HepG2 (cell line): ENCODE measurements around the gene NDUFB3. TPM values are rescaled to one million over a fixed set of nuclear protein-coding genes. Genes with fewer than 3 reads are reported as not detected.
"Not testable (repeated sequence)": the region's sequence is repeated elsewhere in the genome, so short reads cannot be mapped to it uniquely, and the experiment has no call there.

Source experiments
- ATAC-seq: fragments of 200-7000 bp; cut with Tn5 transposase; 3 replicates; pipeline ENCODE4 v1.9.1; 2020; ENCODE audit warnings: mild to moderate bottlenecking, moderate library complexity
- BruUV-seq: library from RNA; stranded (reverse); fragments of 400-500 nt; replicated peaks from 2 replicates; lab custom pipeline; 2021; lab: Mats Ljungman, UMichigan
- CTCF ChIA-PET: fragments of 300-600 bp; formaldehyde crosslinking; extraction: SDS; loops from one replicate; lab custom pipeline; 2021; ENCODE audit warnings: low total read pairs, inconsistent platforms, low intra/inter-chr PET ratio; lab: Yijun Ruan, JAX
- POLR2A ChIA-PET: fragments of 350-600 bp; sonication (Branson Sonifier 250); formaldehyde crosslinking; loops from one replicate; lab custom pipeline; 2020; ENCODE audit warnings: antibody characterized with exemption, inconsistent platforms; lab: Yijun Ruan, JAX
- DNase-seq: peaks from one replicate; pipeline ENCODE4 v3.0.0-alpha.2; 2015; ENCODE audit warnings: low spot score
- FAIRE-seq: peaks from 3 replicates; lab custom pipeline; 2011; peaks lifted over from hg19 to GRCh38; lab: Jason Lieb, UNC
- H2AFZ ChIP-seq: one replicate; pipeline ENCODE4 v1.6.1; 2011; ENCODE audit warnings: low read length, inconsistent platforms
- H3K27ac ChIP-seq: fragments of 300-600 bp; 3 replicates; pipeline ENCODE4 v1.8.0; 2011; ENCODE audit warnings: mixed run types, mild to moderate bottlenecking, mixed read lengths, low read length, inconsistent platforms; ENCODE audit not compliant: insufficient read depth; ENCODE audit errors: extremely low read length
- H3K27me3 ChIP-seq, 2 experiments: fragments of 200-600 bp in 1 of 2; 2 replicates in 1 of 2; 3 replicates in 1 of 2; pipeline versions ENCODE4 v1.6.0 to v1.8.0; 2011; ENCODE audit warnings: low read length in 2 of 2, mild to moderate bottlenecking in 2 of 2, moderate library complexity in 2 of 2, inconsistent platforms in 1 of 2; ENCODE audit not compliant: insufficient read depth in 2 of 2, control insufficient read depth in 1 of 2
- H3K36me3 ChIP-seq, 2 experiments: fragments of 200-600 bp in 1 of 2; replicated peaks in 1 of 2; 2 replicates in 1 of 2; 3 replicates in 1 of 2; pipeline versions ENCODE4 v1.5.1 to v1.8.0; 2011; ENCODE audit warnings: low read length in 2 of 2, inconsistent platforms in 1 of 2; ENCODE audit not compliant: insufficient read depth in 2 of 2, control insufficient read depth in 1 of 2
- H3K4me1 ChIP-seq: 2 replicates; pipeline ENCODE4 v1.5.1; 2012; ENCODE audit warnings: low read length, inconsistent platforms; ENCODE audit not compliant: insufficient read depth
- H3K4me2 ChIP-seq: 2 replicates; pipeline ENCODE4 v1.6.0; 2011; ENCODE audit warnings: low read depth, low read length, inconsistent platforms
- H3K4me3 ChIP-seq, 3 experiments: fragments of 200-600 bp in 1 of 3; sonication (generic), shearing (Covaris generic) in 1 of 3; replicated peaks in 1 of 3; 2 replicates each; pipeline ENCODE4 v1.5.1; 2011 to 2016; ENCODE audit warnings: low read length in 3 of 3, inconsistent platforms in 2 of 3, low read depth in 2 of 3, mild to moderate bottlenecking in 2 of 3, control low read depth in 1 of 3, mixed read lengths in 1 of 3; ENCODE audit not compliant: insufficient read depth in 1 of 3
- H3K79me2 ChIP-seq: one replicate; pipeline ENCODE4 v1.6.1; 2011; ENCODE audit warnings: low read length, inconsistent platforms; ENCODE audit not compliant: insufficient read depth
- H3K9ac ChIP-seq: 2 replicates; pipeline ENCODE4 v1.6.0; 2011; ENCODE audit warnings: mild to moderate bottlenecking, low read depth, low read length, inconsistent platforms; ENCODE audit not compliant: insufficient read depth
- H3K9me3 ChIP-seq: 2 replicates; pipeline ENCODE4 v1.5.1; 2012; ENCODE audit warnings: mild to moderate bottlenecking, low read length
- H4K20me1 ChIP-seq: 2 replicates; pipeline ENCODE4 v1.6.0; 2011; ENCODE audit warnings: inconsistent platforms, mild to moderate bottlenecking, low read length, moderate library complexity; ENCODE audit not compliant: insufficient read depth
- ATF2 ChIP-seq: sonication (generic); formaldehyde crosslinking; IDR thresholded peaks from 2 replicates; pipeline ENCODE4 v1.4.0; 2020; ENCODE audit warnings: missing genetic modification reagents
- BCL6 ChIP-seq: IDR thresholded peaks from 2 replicates; pipeline ENCODE4 v1.6.1; 2016; ENCODE audit warnings: missing genetic modification reagents, missing compliant biosample characterization
- CENPT ChIP-seq: sonication (generic); formaldehyde crosslinking; IDR thresholded peaks from 2 replicates; pipeline ENCODE4 v1.8.0; 2022; ENCODE audit warnings: low read depth, mild to moderate bottlenecking, moderate library complexity, missing genetic modification reagents
- GATAD2A ChIP-seq: IDR thresholded peaks from 2 replicates; pipeline ENCODE4 v1.6.1; 2016
- GFI1 ChIP-seq: sonication (generic); formaldehyde crosslinking; IDR thresholded peaks from 2 replicates; pipeline ENCODE4 v1.5.0; 2020; ENCODE audit warnings: missing genetic modification reagents, mild to moderate bottlenecking, borderline replicate concordance
- MAFF ChIP-seq: IDR thresholded peaks from 2 replicates; pipeline ENCODE4 v1.6.1; 2011; ENCODE audit warnings: low read depth, low read length, improper control_type of control experiment
- MAFK ChIP-seq, 2 experiments: IDR thresholded peaks in 1 of 2; conservative IDR thresholded peaks in 1 of 2; 2 replicates each; pipeline ENCODE4 v1.6.1; 2011; ENCODE audit warnings: improper control_type of control experiment in 2 of 2, low read length in 2 of 2
- PITX1 ChIP-seq: sonication (generic); formaldehyde crosslinking; IDR thresholded peaks from 2 replicates; pipeline ENCODE4 v1.5.1; 2020; ENCODE audit warnings: mild to moderate bottlenecking, missing genetic modification reagents
- RARA ChIP-seq: IDR thresholded peaks from 2 replicates; pipeline ENCODE4 v1.6.1; 2016; ENCODE audit warnings: missing genetic modification reagents, missing compliant biosample characterization
- RXRB ChIP-seq: IDR thresholded peaks from 2 replicates; pipeline ENCODE4 v1.6.1; 2016; ENCODE audit warnings: borderline replicate concordance, missing genetic modification reagents, missing compliant biosample characterization
- SIX1 ChIP-seq: sonication (generic); formaldehyde crosslinking; IDR thresholded peaks from 2 replicates; pipeline ENCODE4 v1.4.0; 2020; ENCODE audit warnings: missing genetic modification reagents, borderline replicate concordance
- SIX4 ChIP-seq: sonication (generic); formaldehyde crosslinking; IDR thresholded peaks from 2 replicates; pipeline ENCODE4 v1.4.0; 2020; ENCODE audit warnings: missing genetic modification reagents
- SOX13 ChIP-seq, 3 experiments: fragments of 450-650 bp in 1 of 3; sonication (generic) in 1 of 3; formaldehyde crosslinking in 1 of 3; IDR thresholded peaks in 2 of 3; conservative IDR thresholded peaks in 1 of 3; 2 replicates each; pipeline versions ENCODE4 v1.5.0 to v1.6.1; 2016 to 2020; ENCODE audit warnings: antibody characterized with exemption in 1 of 3, mild to moderate bottlenecking in 1 of 3, missing compliant biosample characterization in 1 of 3, missing genetic modification reagents in 1 of 3, moderate library complexity in 1 of 3
- SP5 ChIP-seq: IDR thresholded peaks from 2 replicates; pipeline ENCODE4 v1.6.1; 2016; ENCODE audit warnings: low read depth, borderline replicate concordance
- THAP9 ChIP-seq: sonication (generic); formaldehyde crosslinking; IDR thresholded peaks from 2 replicates; pipeline ENCODE4; 2020; ENCODE audit warnings: missing genetic modification reagents, mild to moderate bottlenecking, borderline replicate concordance
- WGBS: methylation state at CpG from one replicate; pipeline ENCODE4 v1.1.6; 2017; ENCODE audit warnings: low lambda C conversion rate; 5-methylcytosine and 5-hydroxymethylcytosine counted together
- in situ Hi-C: cut with HindIII; loops from 2 replicates; pipeline ENCODE4 v1.10.0; 2017; ENCODE audit warnings: low pct_unique_long_range_greater_than_20kb; ENCODE audit not compliant: extremely low pct_ligation_motif_present
- intact Hi-C: fragments of 100-400 bp; cut with micrococcal nuclease; formaldehyde crosslinking; loops from one replicate; pipeline ENCODE4 v1.10.0; 2022; ENCODE audit not compliant: unreplicated experiment
- polyA plus RNA-seq, 8 experiments: library from polyadenylated mRNA; depleted of rRNA in 3 of 8; stranded (reverse) in 7 of 8; unstranded in 1 of 8; fragments of >200 nt; fragmentation: Illumina TruSeq in 4 of 8; extraction: Trizol in 4 of 8; gene quantifications; 2 replicates each; pipeline versions ENCODE4 v1.2.1 to v1.2.3, GENCODE V29; 2011 to 2016; ENCODE audit warnings: low read depth in 4 of 8, missing spikeins in 1 of 8, mixed read lengths in 1 of 8; ENCODE audit not compliant: insufficient read depth in 1 of 8
- total RNA-seq, 5 experiments: library from RNA; depleted of rRNA; stranded (reverse); fragments of >200 nt; fragmentation: Illumina TruSeq; extraction: Trizol; gene quantifications; 2 replicates each; pipeline ENCODE4 v1.2.3, GENCODE V29; 2016; ENCODE audit warnings: low read depth in 1 of 5

NDUFB3 gene
- total and polyA plus RNA-seq, 2 of the 13 experiments (the other 11 are each of a cell fraction or from before 2014, with no cell fraction given): 50.7 to 159 TPM

DNA sequence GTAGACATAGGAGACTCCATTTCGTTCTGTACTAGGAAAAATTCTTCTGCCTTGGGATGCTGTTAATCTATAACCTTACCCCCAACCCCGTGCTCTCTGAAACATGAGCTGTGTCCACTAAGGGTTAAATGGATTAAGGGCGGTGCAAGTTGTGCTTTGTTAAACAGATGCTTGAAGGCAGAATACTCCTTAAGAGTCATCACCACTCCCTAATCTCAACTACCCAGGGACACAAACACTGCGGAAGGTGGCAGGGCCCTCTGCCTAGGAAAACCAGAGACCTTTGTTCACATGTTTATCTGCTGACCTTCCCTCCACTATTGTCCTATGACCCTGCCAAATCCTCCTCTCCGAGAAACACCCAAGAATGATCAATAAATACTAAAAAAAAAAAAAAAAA lies 28.8 kb upstream of the NDUFB3 start (continued):
- TF ChIP-seq SOX13 (IDR thresholded peaks at IDR 0.05): not testable (repeated sequence)
- TF ChIP-seq SOX13 (CRISPR knock-in tag; conservative IDR thresholded peaks at IDR 0.05 in 1 of 2, IDR thresholded peaks at IDR 0.05 in 1 of 2): peak in 1 of 2 experiments; percentile 58; a peak in 1 of 4 replicates
- peak; percentile 33; the same call in 1 of the 2 replicates for TF ChIP-seq GATAD2A (CRISPR knock-in tag)
- TF ChIP-seq SIX1 (CRISPR knock-in tag): peak; percentile 84; the same call in 1 of the 2 replicates
- 0 out of 2 replicates have a peak, but pooled peaks have one; percentile 40 for TF ChIP-seq PITX1 (CRISPR knock-in tag)
- 0 out of 2 replicates have a peak, but pooled peaks have one; percentile 13 for TF ChIP-seq RXRB (CRISPR knock-in tag)
- TF ChIP-seq BCL6 (CRISPR knock-in tag): peak; percentile 86
- TF ChIP-seq SP5 (CRISPR knock-in tag): peak; percentile 47; the same call in 1 of the 2 replicates
- TF ChIP-seq ATF2: 0 out of 2 replicates have a peak, but pooled peaks have one; percentile 24
- TF ChIP-seq GFI1 (CRISPR knock-in tag): peak; percentile 20; the same call in 1 of the 2 replicates
- 0 out of 2 replicates have a peak, but pooled peaks have one; percentile 20 for TF ChIP-seq RARA
- TF ChIP-seq SIX4 (CRISPR knock-in tag): peak; percentile 88

GRCh38 chr2:201046881-201047280 lies 24.9 kb upstream of the NDUFB3 start:
- no TSS peak for BruUV-seq
- H3K36me3 ChIP-seq: peaks cover 0 to 8% of the 10 kb centered on the region in 2 experiments; a peak in 2 of 5 replicates
- CTCF ChIA-PET: no interaction called here
- intact Hi-C loops (no loop called here), in situ Hi-C loops (no loop called here)
- FAIRE-seq (no peak), ATAC-seq (no peak), DNase-seq (no peak)
- TF ChIP-seq MAFF (peak; percentile 36; the same call in 1 of the 2 replicates), MAFK (conservative IDR thresholded peaks at IDR 0.05 in 1 of 2, IDR thresholded peaks at IDR 0.05 in 1 of 2; ENCODE audit: low read length in 2 of 2) (peak; percentile 49 to 63; a peak in 3 of 4 replicates), THAP9 (CRISPR knock-in tag) (no peak), CENPT (CRISPR knock-in tag) (no peak)
- no peak overlapping the region for H3K4me3 ChIP-seq
- H4K20me1 ChIP-seq: no peaks in the 10 kb centered on the region
- H3K27ac ChIP-seq: no peak overlapping the region
- H3K27me3 ChIP-seq: no peaks in the 10 kb centered on the region
- H3K4me2 ChIP-seq: no peak overlapping the region
- H3K9ac ChIP-seq: no peak overlapping the region
- WGBS: 93% methylated on average over 2 of the region's 2 CpGs
- POLR2A ChIA-PET: no interaction called here
- no peaks in the 10 kb centered on the region for H3K9me3 ChIP-seq
- no peak overlapping the region for H2AFZ ChIP-seq
- peaks cover 6% of the 10 kb centered on the region; the same call in 1 of the 2 replicates for H3K4me1 ChIP-seq
- peaks cover 51% of the 10 kb centered on the region for H3K79me2 ChIP-seq
